PC-3 (cell line): ENCODE measurements around the gene CD8B2. TPM values are rescaled to one million over a fixed set of nuclear protein-coding genes. Genes with fewer than 3 reads are reported as not detected.

Experiments
- ATAC-seq: fragments of 200-7000 bp; cut with Tn5 transposase; 2 replicates; pipeline ENCODE4 v1.9.1; 2020; ENCODE audit warnings: mild to moderate bottlenecking, moderate library complexity
- BruUV-seq: library from RNA; stranded (reverse); fragments of 400-500 nt; replicated peaks from 2 replicates; lab custom pipeline; 2021; lab: Mats Ljungman, UMichigan
- CTCF ChIA-PET: fragments of 300-600 bp; sonication (Branson Sonifier 250); formaldehyde crosslinking; loops from one replicate; lab custom pipeline; 2022; ENCODE audit warnings: antibody characterized with exemption; lab: Charles Lee
- POLR2A ChIA-PET: fragments of 300-600 bp; sonication (Branson Sonifier 250); formaldehyde crosslinking; loops from one replicate; lab custom pipeline; 2022; ENCODE audit warnings: antibody characterized with exemption; ENCODE audit not compliant: unreplicated experiment; lab: Charles Lee
- DNase-seq: peaks from one replicate; pipeline ENCODE4 v3.0.0-alpha.2; 2015
- H2AFZ ChIP-seq: fragments of 300-600 bp; sonication (generic); 2 replicates; pipeline ENCODE4 v1.6.0; 2016; ENCODE audit warnings: antibody characterized with exemption, low read length
- H3F3A ChIP-seq: fragments of 300-600 bp; sonication (generic); one replicate; pipeline ENCODE4 v1.6.0; 2017; ENCODE audit warnings: antibody characterized with exemption, low read length, control low read depth, mild to moderate bottlenecking; ENCODE audit not compliant: unreplicated experiment
- H3K27ac ChIP-seq: fragments of 300-600 bp; sonication (generic); 2 replicates; pipeline ENCODE4 v1.5.1; 2016; ENCODE audit warnings: mild to moderate bottlenecking, low read length
- H3K27me3 ChIP-seq: fragments of 300-600 bp; sonication (generic); 2 replicates; pipeline ENCODE4 v1.6.1; 2016; ENCODE audit warnings: low read length, mixed read lengths
- H3K36me3 ChIP-seq: fragments of 300-600 bp; sonication (generic); 2 replicates; pipeline ENCODE4 v1.6.1; 2016; ENCODE audit warnings: low read depth, mixed run types, low read length, mixed read lengths
- H3K4me1 ChIP-seq: fragments of 300-600 bp; sonication (generic); 2 replicates; pipeline ENCODE4 v1.5.1; 2016; ENCODE audit warnings: low read length; ENCODE audit not compliant: insufficient read depth
- H3K4me2 ChIP-seq: fragments of 300-600 bp; sonication (generic); 2 replicates; pipeline ENCODE4 v1.6.0; 2016; ENCODE audit warnings: low read length
- H3K4me3 ChIP-seq: fragments of 300-600 bp; sonication (generic); 2 replicates; pipeline ENCODE4 v1.5.1; 2016; ENCODE audit warnings: mild to moderate bottlenecking, low read length, mixed read lengths
- H3K79me2 ChIP-seq: fragments of 300-600 bp; sonication (generic); 2 replicates; pipeline ENCODE4 v1.6.1; 2017; ENCODE audit warnings: low read length, mixed read lengths
- H3K9ac ChIP-seq: fragments of 300-600 bp; sonication (generic); 2 replicates; pipeline ENCODE4 v1.6.0; 2016; ENCODE audit warnings: mild to moderate bottlenecking, low read length
- H3K9me2 ChIP-seq: fragments of 300-600 bp; sonication (generic); replicated peaks from 2 replicates; pipeline ENCODE4 v1.6.1; 2016; ENCODE audit warnings: mixed run types, low read length, mixed read lengths
- H3K9me3 ChIP-seq: fragments of 300-600 bp; sonication (generic); 2 replicates; pipeline ENCODE4 v1.6.1; 2016; ENCODE audit warnings: low read length, mixed read lengths
- H4K20me1 ChIP-seq: fragments of 300-600 bp; sonication (generic); 2 replicates; pipeline ENCODE4 v1.6.1; 2016; ENCODE audit warnings: low read length, mixed read lengths
- CTCF ChIP-seq: fragments of 300-600 bp; sonication (generic); conservative IDR thresholded peaks from 2 replicates; pipeline ENCODE4 v1.5.1; 2017; ENCODE audit warnings: antibody characterized with exemption, low read depth, mild to moderate bottlenecking, low read length
- EZH2 ChIP-seq: fragments of 300-600 bp; sonication (generic); IDR thresholded peaks from one replicate; pipeline ENCODE4 v1.6.1; 2017; ENCODE audit warnings: antibody characterized with exemption, mild to moderate bottlenecking, low read length; ENCODE audit not compliant: unreplicated experiment
- EZH2phosphoT487 ChIP-seq: fragments of 300-600 bp; sonication (generic); IDR thresholded peaks from 2 replicates; pipeline ENCODE4 v1.6.1; 2018; ENCODE audit warnings: mild to moderate bottlenecking, antibody characterized with exemption, low read length, borderline replicate concordance
- intact Hi-C: fragments of 100-400 bp; cut with micrococcal nuclease; formaldehyde crosslinking; loops from 2 replicates; pipeline ENCODE4 v1.9.0; 2023
- total RNA-seq: library from RNA; depleted of rRNA; stranded (reverse); fragments of >200 nt; gene quantifications from 2 replicates; pipeline ENCODE4 v1.2.3, GENCODE V29; 2014

The CD8B2 gene
- total RNA-seq, 1 experiment from 2014 or later, result not detected

- H3F3A ChIP-seq, result no peaks in the 10 kb centered on the region
- H3K4me3 ChIP-seq, result no peak overlapping the region
- H3K9me3 ChIP-seq, result no peaks in the 10 kb centered on the region
- no peak overlapping the region for H3K27ac ChIP-seq
- H3K27me3 ChIP-seq, result peaks cover 29% of the 10 kb centered on the region
- TF ChIP-seq EZH2phosphoT487 (no peak), CTCF (no peak), EZH2 (no peak)
- H2AFZ ChIP-seq, result no peak overlapping the region
- POLR2A ChIA-PET, result no interaction called here
- BruUV-seq, result no TSS peak
- DNase-seq, result no peak
- no peak overlapping the region for H3K4me2 ChIP-seq
- no peaks in the 10 kb centered on the region for H3K9me2 ChIP-seq
- no peaks in the 10 kb centered on the region for H3K79me2 ChIP-seq
- H3K4me1 ChIP-seq, result peaks cover 5% of the 10 kb centered on the region; the same call in 1 of the 2 replicates
- intact Hi-C loops, result no loop called here
- H3K9ac ChIP-seq, result no peak overlapping the region
- ATAC-seq, result no peak
- H3K36me3 ChIP-seq, result no peaks in the 10 kb centered on the region
- H4K20me1 ChIP-seq, result no peaks in the 10 kb centered on the region
- CTCF ChIA-PET, result no interaction called here
Measured at GRCh38 chr2:106516436-106516835, 29.3 kb downstream of the CD8B2 start.

- BruUV-seq, result no TSS peak
- Histone ChIP-seq H3K27me3 (peaks cover 33% of the 10 kb centered on the region), H3K36me3 (no peaks in the 10 kb centered on the region), H3K9ac (no peak overlapping the region), H3K79me2 (no peaks in the 10 kb centered on the region), H4K20me1 (no peaks in the 10 kb centered on the region), H3F3A (no peaks in the 10 kb centered on the region), H3K4me2 (no peak overlapping the region), H3K27ac (no peak overlapping the region), H3K4me3 (no peak overlapping the region), H3K9me2 (no peaks in the 10 kb centered on the region), H2AFZ (no peak overlapping the region), H3K9me3 (no peaks in the 10 kb centered on the region), H3K4me1 (peaks cover 3% of the 10 kb centered on the region; the same call in 1 of the 2 replicates)
- CTCF ChIA-PET, result no interaction called here
- intact Hi-C loops, result no loop called here
- POLR2A ChIA-PET, result no interaction called here
- DNase-seq, result no peak
- TF ChIP-seq EZH2phosphoT487 (no peak), EZH2 (no peak), CTCF (no peak)
- ATAC-seq, result no peak
Measured at GRCh38 chr2:106516864-106517263, 29.7 kb downstream of the CD8B2 start.

- DNase-seq (no peak), ATAC-seq (no peak)
- H3K9me2 ChIP-seq, result no peaks in the 10 kb centered on the region
- no peaks in the 10 kb centered on the region for H3K79me2 ChIP-seq
- no peak overlapping the region for H2AFZ ChIP-seq
- intact Hi-C loops, result no loop called here
- H3K4me1 ChIP-seq, result no peaks in the 10 kb centered on the region; the same call in 1 of the 2 replicates
- no peak overlapping the region for H3K27ac ChIP-seq
- H3F3A ChIP-seq, result no peaks in the 10 kb centered on the region
- no peaks in the 10 kb centered on the region for H3K36me3 ChIP-seq
- no peak overlapping the region for H3K4me3 ChIP-seq
- ChIA-PET CTCF (no interaction called here), POLR2A (no interaction called here)
- H3K4me2 ChIP-seq, result no peak overlapping the region
- H4K20me1 ChIP-seq, result no peaks in the 10 kb centered on the region
- H3K27me3 ChIP-seq, result peaks cover 37% of the 10 kb centered on the region
- H3K9me3 ChIP-seq, result no peaks in the 10 kb centered on the region
- no peak overlapping the region for H3K9ac ChIP-seq
- no TSS peak for BruUV-seq
- no peak for TF ChIP-seq EZH2
- TF ChIP-seq EZH2phosphoT487, result no peak
- no peak for TF ChIP-seq CTCF
Measured at GRCh38 chr2:106517329-106517728, 30.2 kb downstream of the CD8B2 start.
